ENCODE results near the gene TNFSF4. TPM values are rescaled to one million over a fixed set of nuclear protein-coding genes. Genes with fewer than 3 reads are reported as not detected.

The TNFSF4 gene
- total RNA-seq, 1 donor from 2014 or later = 0.35 TPM

- Mint-ChIP-seq H3K4me1 (ENCODE audit: unreplicated experiment) (peaks cover 4% of the 10 kb centered on the region), H3K27me3 (ENCODE audit: unreplicated experiment) (no peaks in the 10 kb centered on the region), H3K36me3 (ENCODE audit: unreplicated experiment) (no peaks in the 10 kb centered on the region), H3K4me3 (ENCODE audit: unreplicated experiment) (no peak overlapping the region), H3K9me3 (ENCODE audit: unreplicated experiment) (no peaks in the 10 kb centered on the region), H3K27ac (ENCODE audit: unreplicated experiment) (no peak overlapping the region)
- peak; percentile 81 for TF ChIP-seq CTCF (IDR thresholded peaks at IDR 0.05)
- DNase-seq (ENCODE audit: extremely low spot score, unreplicated experiment) = no peak
Measured at GRCh38 chr1:173202424-173203145, 4.5 kb downstream of the TNFSF4 start.

- Mint-ChIP-seq H3K27me3 (ENCODE audit: unreplicated experiment) (no peaks in the 10 kb centered on the region), H3K27ac (ENCODE audit: unreplicated experiment) (no peak overlapping the region), H3K9me3 (ENCODE audit: unreplicated experiment) (no peaks in the 10 kb centered on the region), H3K36me3 (ENCODE audit: unreplicated experiment) (no peaks in the 10 kb centered on the region), H3K4me1 (ENCODE audit: unreplicated experiment) (peaks cover 2% of the 10 kb centered on the region), H3K4me3 (ENCODE audit: unreplicated experiment) (no peak overlapping the region)
- DNase-seq (ENCODE audit: extremely low spot score, unreplicated experiment) = no peak
- TF ChIP-seq CTCF (IDR thresholded peaks at IDR 0.05) = no peak
Measured at GRCh38 chr1:173201969-173202368, 5.2 kb downstream of the TNFSF4 start.

- H3K4me3 Mint-ChIP-seq (ENCODE audit: unreplicated experiment) = no peak overlapping the region
- peaks cover 21% of the 10 kb centered on the region for H3K4me1 Mint-ChIP-seq (ENCODE audit: unreplicated experiment)
- H3K27me3 Mint-ChIP-seq (ENCODE audit: unreplicated experiment) = no peaks in the 10 kb centered on the region
- no peak overlapping the region for H3K27ac Mint-ChIP-seq (ENCODE audit: unreplicated experiment)
- DNase-seq (ENCODE audit: extremely low spot score, unreplicated experiment) = no peak
- no peaks in the 10 kb centered on the region for H3K36me3 Mint-ChIP-seq (ENCODE audit: unreplicated experiment)
- no peak for TF ChIP-seq CTCF (IDR thresholded peaks at IDR 0.05)
- no peaks in the 10 kb centered on the region for H3K9me3 Mint-ChIP-seq (ENCODE audit: unreplicated experiment)
Measured at GRCh38 chr1:173195596-173196088, 11.5 kb downstream of the TNFSF4 start.

- no peak for TF ChIP-seq CTCF (IDR thresholded peaks at IDR 0.05)
- H3K4me1 Mint-ChIP-seq (ENCODE audit: unreplicated experiment) = peaks cover 39% of the 10 kb centered on the region
- H3K9me3 Mint-ChIP-seq (ENCODE audit: unreplicated experiment) = no peaks in the 10 kb centered on the region
- H3K36me3 Mint-ChIP-seq (ENCODE audit: unreplicated experiment) = no peaks in the 10 kb centered on the region
- H3K27ac Mint-ChIP-seq (ENCODE audit: unreplicated experiment) = no peak overlapping the region
- no peaks in the 10 kb centered on the region for H3K27me3 Mint-ChIP-seq (ENCODE audit: unreplicated experiment)
- DNase-seq (ENCODE audit: extremely low spot score, unreplicated experiment) = no peak
- H3K4me3 Mint-ChIP-seq (ENCODE audit: unreplicated experiment) = no peak overlapping the region
Measured at GRCh38 chr1:173193639-173194038, 13.5 kb downstream of the TNFSF4 start.

- TF ChIP-seq CTCF (IDR thresholded peaks at IDR 0.05) = no peak
- Mint-ChIP-seq H3K4me3 (ENCODE audit: unreplicated experiment) (no peak overlapping the region), H3K4me1 (ENCODE audit: unreplicated experiment) (peaks cover 39% of the 10 kb centered on the region), H3K36me3 (ENCODE audit: unreplicated experiment) (peaks cover 6% of the 10 kb centered on the region), H3K9me3 (ENCODE audit: unreplicated experiment) (no peaks in the 10 kb centered on the region), H3K27me3 (ENCODE audit: unreplicated experiment) (no peaks in the 10 kb centered on the region), H3K27ac (ENCODE audit: unreplicated experiment) (peak overlapping the region; percentile 96)
- DNase-seq (ENCODE audit: extremely low spot score, unreplicated experiment) = no peak
Measured at GRCh38 chr1:173191011-173191705, 16.0 kb downstream of the TNFSF4 start.
